Endothelial cell (in vitro differentiated cells): ENCODE results near the gene ABCA6. TPM values are rescaled to one million over a fixed set of nuclear protein-coding genes. Genes with fewer than 3 reads are reported as not detected.
"Not testable (repeated sequence)": the region's sequence is repeated elsewhere in the genome, so short reads cannot be mapped to it uniquely, and the experiment has no call there.

Source experiments
- DNase-seq: peaks from one replicate; pipeline ENCODE4 v3.0.0; 2021; ENCODE audit warnings: low spot score
- H3K27ac Mint-ChIP-seq: one replicate; pipeline ENCODE4 v1.8.0; 2021; ENCODE audit warnings: mixed read lengths, inconsistent platforms; ENCODE audit not compliant: unreplicated experiment
- H3K27me3 Mint-ChIP-seq: one replicate; pipeline ENCODE4 v1.8.0; 2021; ENCODE audit warnings: mild to moderate bottlenecking, moderate library complexity, mixed read lengths, inconsistent platforms; ENCODE audit not compliant: unreplicated experiment
- H3K36me3 Mint-ChIP-seq: one replicate; pipeline ENCODE4 v1.8.0; 2021; ENCODE audit warnings: mild to moderate bottlenecking, low read depth, mixed read lengths, inconsistent platforms; ENCODE audit not compliant: unreplicated experiment
- H3K4me1 Mint-ChIP-seq: one replicate; pipeline ENCODE4 v1.8.0; 2021; ENCODE audit warnings: mild to moderate bottlenecking, mixed read lengths, inconsistent platforms; ENCODE audit not compliant: unreplicated experiment
- H3K4me3 Mint-ChIP-seq: one replicate; pipeline ENCODE4 v1.8.0; 2021; ENCODE audit warnings: mild to moderate bottlenecking, mixed read lengths, inconsistent platforms; ENCODE audit not compliant: unreplicated experiment
- H3K9me3 Mint-ChIP-seq: one replicate; pipeline ENCODE4 v1.8.0; 2021; ENCODE audit warnings: mixed read lengths, inconsistent platforms; ENCODE audit not compliant: unreplicated experiment
- total RNA-seq: library from RNA; stranded (reverse); fragmentation: NEBNext Ultra II Directional; extraction: Animal tissue kit (Norgen Biotek cat#: 25700); gene quantifications from one replicate; pipeline ENCODE4 v1.2.1, GENCODE V29; 2021; ENCODE audit not compliant: unreplicated experiment
- TF ChIP-seq, protein P1 (sequence below): fragments of 200-600 bp; sonication (generic); IDR thresholded peaks from one replicate; pipeline ENCODE4 v1.5.0; 2021; ENCODE audit warnings: antibody characterized with exemption; ENCODE audit not compliant: unreplicated experiment

The ABCA6 gene
- total RNA-seq, 1 donor from 2014 or later, result 0.38 TPM

DNA sequence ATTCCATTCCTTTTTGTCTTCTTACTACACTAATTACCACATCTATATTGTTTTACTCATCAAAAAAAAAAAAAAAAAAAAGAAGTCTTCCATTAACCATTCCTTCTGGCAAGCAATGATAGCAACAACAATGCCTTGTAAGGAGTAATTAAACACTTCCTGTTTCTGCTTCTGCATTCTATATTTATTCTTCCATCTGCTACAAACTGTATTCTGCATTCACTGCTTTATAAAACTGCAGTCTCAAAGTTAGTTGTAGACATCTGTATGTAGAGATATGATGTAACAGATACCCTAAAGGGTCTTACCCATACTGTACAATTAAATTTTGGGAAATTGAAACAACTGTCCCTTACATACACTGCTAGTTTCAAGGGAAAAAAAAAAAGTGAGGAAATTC lies 28.7 kb upstream of the ABCA6 start:
- no peak overlapping the region for H3K27ac Mint-ChIP-seq
- TF ChIP-seq, protein P1, sequence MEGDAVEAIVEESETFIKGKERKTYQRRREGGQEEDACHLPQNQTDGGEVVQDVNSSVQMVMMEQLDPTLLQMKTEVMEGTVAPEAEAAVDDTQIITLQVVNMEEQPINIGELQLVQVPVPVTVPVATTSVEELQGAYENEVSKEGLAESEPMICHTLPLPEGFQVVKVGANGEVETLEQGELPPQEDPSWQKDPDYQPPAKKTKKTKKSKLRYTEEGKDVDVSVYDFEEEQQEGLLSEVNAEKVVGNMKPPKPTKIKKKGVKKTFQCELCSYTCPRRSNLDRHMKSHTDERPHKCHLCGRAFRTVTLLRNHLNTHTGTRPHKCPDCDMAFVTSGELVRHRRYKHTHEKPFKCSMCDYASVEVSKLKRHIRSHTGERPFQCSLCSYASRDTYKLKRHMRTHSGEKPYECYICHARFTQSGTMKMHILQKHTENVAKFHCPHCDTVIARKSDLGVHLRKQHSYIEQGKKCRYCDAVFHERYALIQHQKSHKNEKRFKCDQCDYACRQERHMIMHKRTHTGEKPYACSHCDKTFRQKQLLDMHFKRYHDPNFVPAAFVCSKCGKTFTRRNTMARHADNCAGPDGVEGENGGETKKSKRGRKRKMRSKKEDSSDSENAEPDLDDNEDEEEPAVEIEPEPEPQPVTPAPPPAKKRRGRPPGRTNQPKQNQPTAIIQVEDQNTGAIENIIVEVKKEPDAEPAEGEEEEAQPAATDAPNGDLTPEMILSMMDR, result no peak

DNA sequence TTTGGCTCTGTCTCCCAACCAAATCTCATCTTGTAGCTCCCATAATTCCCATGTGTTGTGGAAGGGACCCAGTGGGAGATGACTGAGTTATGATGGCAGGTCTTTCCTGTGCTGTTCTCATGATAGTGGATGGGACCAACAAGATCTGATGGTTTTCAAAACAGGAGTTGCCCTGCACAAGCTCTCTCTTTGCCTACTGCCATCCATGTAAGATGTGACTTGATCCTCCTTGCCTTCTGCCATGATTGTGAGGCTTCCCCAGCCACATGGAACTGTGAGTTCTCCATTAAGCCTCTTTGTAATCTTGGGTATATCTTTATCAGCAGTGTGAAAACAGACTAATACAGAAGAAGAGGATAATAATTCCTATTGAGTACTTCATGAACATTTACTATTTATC lies 26.9 kb upstream of the ABCA6 start:
- H3K27me3 Mint-ChIP-seq, H3K9me3 Mint-ChIP-seq, H3K27ac Mint-ChIP-seq, H3K4me1 Mint-ChIP-seq, DNase-seq, H3K36me3 Mint-ChIP-seq, H3K4me3 Mint-ChIP-seq: not testable (repeated sequence)

More for the DNA sequence above, 28.7 kb upstream of the ABCA6 start:
- Mint-ChIP-seq H3K4me3 (no peak overlapping the region), H3K36me3 (no peaks in the 10 kb centered on the region), H3K4me1 (peaks cover 5% of the 10 kb centered on the region), H3K9me3 (no peaks in the 10 kb centered on the region), H3K27me3 (no peaks in the 10 kb centered on the region)
- DNase-seq, result no peak

DNA sequence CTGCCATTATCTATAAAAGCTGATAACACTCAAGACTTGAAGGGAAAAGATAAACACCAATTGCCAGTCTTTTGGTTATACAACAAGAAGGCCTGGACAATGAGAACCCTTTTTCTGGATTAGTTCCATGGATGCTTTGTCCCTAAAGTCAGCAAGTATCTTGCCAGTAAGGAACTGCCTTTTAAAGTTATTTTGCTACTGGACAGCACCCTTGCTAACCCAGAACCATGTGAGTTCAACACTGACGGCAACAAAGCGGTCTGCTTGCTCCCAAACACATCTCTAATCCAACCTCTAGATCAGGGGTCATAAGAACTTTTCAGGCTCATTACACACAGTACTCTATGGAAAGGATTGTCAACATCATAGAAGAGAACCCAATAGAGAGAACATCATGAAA lies 25.3 kb upstream of the ABCA6 start:
- Mint-ChIP-seq H3K4me3 (no peak overlapping the region), H3K27ac (no peak overlapping the region), H3K36me3 (no peaks in the 10 kb centered on the region), H3K9me3 (no peaks in the 10 kb centered on the region), H3K4me1 (peaks cover 5% of the 10 kb centered on the region), H3K27me3 (no peaks in the 10 kb centered on the region)
- no peak for DNase-seq
- TF ChIP-seq, protein P1, result no peak

DNA sequence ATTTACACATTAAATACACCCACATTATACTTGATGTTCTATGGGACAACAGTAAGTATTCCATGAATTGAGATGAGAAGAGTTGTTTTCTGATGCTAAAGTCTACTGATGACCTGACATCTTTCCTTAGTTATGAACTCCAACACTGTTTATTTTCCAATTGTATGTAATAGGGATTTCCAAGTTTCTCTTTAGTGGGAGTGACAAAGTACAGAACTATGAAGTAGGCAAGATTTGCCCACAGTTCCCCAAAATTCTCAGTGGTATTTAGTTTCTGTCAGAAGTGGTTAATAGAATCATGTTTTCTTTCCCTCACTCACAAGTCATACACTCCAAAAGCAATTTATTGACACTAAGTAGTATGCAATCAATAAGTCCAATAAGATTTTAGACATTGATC lies 22.5 kb upstream of the ABCA6 start:
- DNase-seq, result no peak
- TF ChIP-seq, protein P1, result no peak
- no peaks in the 10 kb centered on the region for H3K27me3 Mint-ChIP-seq

DNA sequence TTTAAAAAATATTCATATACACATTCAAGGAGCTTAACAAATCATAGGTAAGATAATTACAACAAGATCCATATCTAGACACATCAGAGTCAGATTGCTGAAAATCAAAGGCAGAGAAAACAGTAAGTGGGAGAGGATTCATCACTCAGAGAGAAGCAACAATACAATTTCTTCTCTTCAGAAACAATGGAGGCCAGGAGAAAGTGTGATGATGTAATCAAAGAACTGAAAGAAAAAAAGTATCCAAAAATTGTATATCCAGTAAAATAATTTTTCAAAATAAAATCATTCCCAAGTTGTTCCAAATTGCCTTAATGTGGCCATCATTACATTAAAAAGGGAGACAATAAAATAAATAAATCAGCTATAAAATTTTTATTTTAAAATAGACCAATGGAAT lies 17.7 kb upstream of the ABCA6 start:
- Mint-ChIP-seq H3K4me3 (no peak overlapping the region), H3K27me3 (no peaks in the 10 kb centered on the region), H3K36me3 (no peaks in the 10 kb centered on the region), H3K27ac (no peak overlapping the region), H3K9me3 (no peaks in the 10 kb centered on the region), H3K4me1 (no peaks in the 10 kb centered on the region)
- TF ChIP-seq, protein P1, result no peak
- DNase-seq, result no peak

More for the DNA sequence above, 22.5 kb upstream of the ABCA6 start:
- Mint-ChIP-seq H3K36me3 (no peaks in the 10 kb centered on the region), H3K4me3 (no peak overlapping the region), H3K4me1 (no peaks in the 10 kb centered on the region), H3K27ac (no peak overlapping the region), H3K9me3 (no peaks in the 10 kb centered on the region)

DNA sequence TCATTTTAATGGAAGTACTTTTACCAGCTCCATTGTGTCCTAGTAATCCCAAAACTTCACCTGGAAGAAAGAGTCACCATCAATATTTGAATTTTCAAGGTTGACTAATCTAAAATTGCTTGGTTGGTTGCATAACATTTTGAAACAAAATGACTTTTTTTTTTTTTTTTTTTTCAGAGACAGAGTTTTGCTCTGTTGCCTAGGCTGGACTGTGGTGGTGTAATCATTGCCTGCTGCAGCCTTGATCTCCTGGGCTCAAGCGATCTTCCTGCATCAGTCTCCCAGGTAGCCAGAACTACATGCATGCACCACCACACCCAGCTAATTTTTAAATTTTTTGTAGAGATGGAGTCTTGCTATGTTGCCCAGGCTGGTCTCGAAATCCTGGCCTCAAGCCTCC lies 12.6 kb upstream of the ABCA6 start:
- TF ChIP-seq, protein P1, result no peak
- no peaks in the 10 kb centered on the region for H3K27me3 Mint-ChIP-seq
- peaks cover 4% of the 10 kb centered on the region for H3K4me1 Mint-ChIP-seq
- no peak overlapping the region for H3K27ac Mint-ChIP-seq
- no peak for DNase-seq
- no peaks in the 10 kb centered on the region for H3K9me3 Mint-ChIP-seq
- no peak overlapping the region for H3K4me3 Mint-ChIP-seq
- H3K36me3 Mint-ChIP-seq, result no peaks in the 10 kb centered on the region
